22Rv1 (cell line): Measurements from ENCODE around the gene ZPBP.

Source experiments
- ZFX ChIP-seq: fragments of 450-650 bp; IDR thresholded peaks from 2 replicates; pipeline ENCODE4 v1.6.1; 2017; ENCODE audit warnings: antibody characterized with exemption, borderline replicate concordance
- TF ChIP-seq, protein P1 (sequence below): fragments of 450-650 bp; IDR thresholded peaks from 2 replicates; pipeline ENCODE4 v1.5.1; 2017; ENCODE audit warnings: mild to moderate bottlenecking

- TF ChIP-seq, protein P1, sequence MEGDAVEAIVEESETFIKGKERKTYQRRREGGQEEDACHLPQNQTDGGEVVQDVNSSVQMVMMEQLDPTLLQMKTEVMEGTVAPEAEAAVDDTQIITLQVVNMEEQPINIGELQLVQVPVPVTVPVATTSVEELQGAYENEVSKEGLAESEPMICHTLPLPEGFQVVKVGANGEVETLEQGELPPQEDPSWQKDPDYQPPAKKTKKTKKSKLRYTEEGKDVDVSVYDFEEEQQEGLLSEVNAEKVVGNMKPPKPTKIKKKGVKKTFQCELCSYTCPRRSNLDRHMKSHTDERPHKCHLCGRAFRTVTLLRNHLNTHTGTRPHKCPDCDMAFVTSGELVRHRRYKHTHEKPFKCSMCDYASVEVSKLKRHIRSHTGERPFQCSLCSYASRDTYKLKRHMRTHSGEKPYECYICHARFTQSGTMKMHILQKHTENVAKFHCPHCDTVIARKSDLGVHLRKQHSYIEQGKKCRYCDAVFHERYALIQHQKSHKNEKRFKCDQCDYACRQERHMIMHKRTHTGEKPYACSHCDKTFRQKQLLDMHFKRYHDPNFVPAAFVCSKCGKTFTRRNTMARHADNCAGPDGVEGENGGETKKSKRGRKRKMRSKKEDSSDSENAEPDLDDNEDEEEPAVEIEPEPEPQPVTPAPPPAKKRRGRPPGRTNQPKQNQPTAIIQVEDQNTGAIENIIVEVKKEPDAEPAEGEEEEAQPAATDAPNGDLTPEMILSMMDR = no peak
- TF ChIP-seq ZFX = no peak
Measured at GRCh38 chr7:50022991-50023390, 70.1 kb downstream of the ZPBP start.
